GM12874 (cell line): ENCODE results near the gene CCNK.

ENCODE experiments used
- CTCF ChIP-seq: IDR thresholded peaks from 2 replicates; pipeline ENCODE4 v1.5.1; 2011; ENCODE audit warnings: low read depth, mild to moderate bottlenecking, control low read depth, low read length, moderate library complexity; ENCODE audit not compliant: insufficient read depth

CCNK gene

DNA sequence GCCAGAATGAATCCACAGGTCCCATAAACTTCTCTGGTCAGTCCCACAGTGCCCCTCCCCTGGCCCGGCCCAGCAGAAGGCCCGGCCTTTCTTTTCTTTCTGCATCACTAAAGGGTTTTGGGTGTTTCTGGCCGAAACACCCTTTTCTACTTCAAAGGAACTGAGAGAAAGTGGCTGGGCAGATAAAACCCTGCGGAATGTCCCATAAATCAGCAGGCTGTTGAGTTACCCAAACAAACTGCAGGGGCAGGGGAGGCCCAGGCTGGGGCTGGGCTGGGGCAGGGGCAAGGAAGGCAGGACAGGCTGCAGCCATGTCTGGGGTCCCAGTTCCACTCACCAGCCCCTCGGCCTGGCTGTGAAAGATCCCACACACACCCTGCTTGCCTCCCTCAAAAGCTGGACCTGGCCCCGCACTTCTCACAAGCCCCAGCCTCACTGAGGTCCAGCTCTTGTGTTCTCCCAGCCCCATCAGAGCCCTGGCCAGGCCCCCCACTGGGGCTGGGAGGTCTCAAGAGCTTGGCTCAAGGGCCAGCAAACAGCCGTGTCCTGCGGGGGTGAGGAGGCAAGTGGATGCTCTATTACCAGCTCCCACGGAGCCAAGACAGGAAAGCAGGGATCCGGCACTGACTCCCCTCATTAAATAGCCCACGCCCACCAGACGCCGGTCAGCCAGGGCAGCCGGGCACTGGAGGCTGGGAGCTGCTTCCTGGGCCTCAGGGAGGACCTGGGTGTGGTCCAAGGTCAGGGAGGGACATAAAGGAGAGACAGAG, 41.9 kb downstream of the CCNK start:
- no peak for TF ChIP-seq CTCF

- no peak for TF ChIP-seq CTCF
Measured at GRCh38 chr14:99523704-99524055, 42.5 kb downstream of the CCNK start.

- no peak for TF ChIP-seq CTCF
Measured at GRCh38 chr14:99524091-99524661, 43.0 kb downstream of the CCNK start.

GRCh38 chr14:99524804-99525698, 43.8 kb downstream of the CCNK start:
- no peak for TF ChIP-seq CTCF

GRCh38 chr14:99525699-99526080, 44.5 kb downstream of the CCNK start:
- TF ChIP-seq CTCF, result no peak

GRCh38 chr14:99527026-99527425, 45.8 kb downstream of the CCNK start:
- TF ChIP-seq CTCF, result no peak

GRCh38 chr14:99527427-99528076, 46.3 kb downstream of the CCNK start:
- no peak for TF ChIP-seq CTCF
